Activated CD8-positive, alpha-beta memory T cell treated with anti-CD3 and anti-CD28 coated beads for 4 hours (primary cell): ENCODE data around the gene HK1.

Source experiments
- DNase-seq, 2 donors: peaks; one replicate each; pipeline ENCODE4 v3.0.0-alpha.2; 2020; ENCODE audit warnings: low read depth in 2 of 2

HK1 gene

GRCh38 chr10:69451209-69451783 lies 173.0 kb downstream of the HK1 start, which contains the start of gene TSPAN15:
TSPAN15 (plus strand) TSS chr10:69451465; CDS start chr10:69451595, 130 bp downstream.
- DNase-seq: peak; percentile 42
